B cell (primary cell): ENCODE measurements around the gene SARNP.

Experiments used
- EZH2 ChIP-seq: IDR thresholded peaks from 2 replicates; pipeline ENCODE4 v1.6.1; 2012; ENCODE audit warnings: borderline replicate concordance, low read depth, mild to moderate bottlenecking, moderate library complexity, low read length; ENCODE audit not compliant: insufficient read depth, poor library complexity, severe bottlenecking
- TF ChIP-seq, protein P1 (sequence below): fragments of 200-600 bp; IDR thresholded peaks from one replicate; pipeline ENCODE4 v1.8.0; 2022; ENCODE audit warnings: antibody characterized with exemption, mild to moderate bottlenecking

DNA sequence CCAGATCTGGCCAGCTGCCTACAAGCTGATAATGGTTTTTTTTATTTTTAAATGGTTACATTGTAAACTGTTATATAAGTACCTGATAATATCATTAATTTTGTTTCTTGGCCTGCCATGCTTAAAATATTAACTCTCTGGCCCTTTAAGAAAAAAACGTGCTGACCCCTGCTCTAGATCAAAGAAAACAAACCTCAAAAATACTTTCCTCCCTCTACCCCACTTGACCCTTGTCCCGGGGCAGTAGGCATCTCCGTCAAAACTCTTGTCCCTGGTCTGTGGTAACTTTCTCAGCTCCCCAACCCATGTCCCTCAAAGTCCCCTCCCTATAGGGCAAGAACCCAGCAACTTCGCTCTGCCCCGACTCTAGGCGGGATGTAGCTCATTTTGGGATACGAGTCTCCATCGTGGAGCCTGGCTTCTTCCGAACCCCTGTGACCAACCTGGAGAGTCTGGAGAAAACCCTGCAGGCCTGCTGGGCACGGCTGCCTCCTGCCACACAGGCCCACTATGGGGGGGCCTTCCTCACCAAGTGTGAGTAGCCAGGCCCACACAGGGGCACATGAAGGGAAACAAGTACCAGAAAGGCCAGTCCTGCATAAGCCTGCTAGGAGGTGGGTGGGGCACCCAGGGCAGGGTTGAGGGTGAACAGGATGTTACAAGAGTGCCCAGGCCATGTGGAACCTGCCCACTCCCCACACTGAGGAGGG is 93.9 kb downstream of the SARNP start:
- TF ChIP-seq, protein P1, sequence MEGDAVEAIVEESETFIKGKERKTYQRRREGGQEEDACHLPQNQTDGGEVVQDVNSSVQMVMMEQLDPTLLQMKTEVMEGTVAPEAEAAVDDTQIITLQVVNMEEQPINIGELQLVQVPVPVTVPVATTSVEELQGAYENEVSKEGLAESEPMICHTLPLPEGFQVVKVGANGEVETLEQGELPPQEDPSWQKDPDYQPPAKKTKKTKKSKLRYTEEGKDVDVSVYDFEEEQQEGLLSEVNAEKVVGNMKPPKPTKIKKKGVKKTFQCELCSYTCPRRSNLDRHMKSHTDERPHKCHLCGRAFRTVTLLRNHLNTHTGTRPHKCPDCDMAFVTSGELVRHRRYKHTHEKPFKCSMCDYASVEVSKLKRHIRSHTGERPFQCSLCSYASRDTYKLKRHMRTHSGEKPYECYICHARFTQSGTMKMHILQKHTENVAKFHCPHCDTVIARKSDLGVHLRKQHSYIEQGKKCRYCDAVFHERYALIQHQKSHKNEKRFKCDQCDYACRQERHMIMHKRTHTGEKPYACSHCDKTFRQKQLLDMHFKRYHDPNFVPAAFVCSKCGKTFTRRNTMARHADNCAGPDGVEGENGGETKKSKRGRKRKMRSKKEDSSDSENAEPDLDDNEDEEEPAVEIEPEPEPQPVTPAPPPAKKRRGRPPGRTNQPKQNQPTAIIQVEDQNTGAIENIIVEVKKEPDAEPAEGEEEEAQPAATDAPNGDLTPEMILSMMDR, result no peak
- TF ChIP-seq EZH2, result no peak
